Erythroblast (primary cell): ENCODE measurements around the gene TNMD.

Experiments used
- GATA1 ChIP-seq: IDR thresholded peaks from 2 replicates; pipeline ENCODE4 v1.6.1; 2011; ENCODE audit warnings: low read depth, mild to moderate bottlenecking, control low read depth, low read length, moderate library complexity
- POLR2A ChIP-seq: IDR thresholded peaks from 2 replicates; pipeline ENCODE4 v1.6.1; 2011; ENCODE audit warnings: mild to moderate bottlenecking, low read length

- no peak for TF ChIP-seq POLR2A
- TF ChIP-seq GATA1, result no peak
Observed at GRCh38 chrX:100635040-100635439, 50.3 kb downstream of the TNMD start.
